ENCODE measurements around the gene KCNMB4.
"Not testable (repeated sequence)": the region's sequence is repeated elsewhere in the genome, so short reads cannot be mapped to it uniquely, and the experiment has no call there.

The KCNMB4 gene

GRCh38 chr12:70379846-70380245, 13.8 kb downstream of the KCNMB4 start:
- DNase-seq, result no peak

GRCh38 chr12:70383484-70383883, 17.4 kb downstream of the KCNMB4 start:
- no peak for DNase-seq

DNA sequence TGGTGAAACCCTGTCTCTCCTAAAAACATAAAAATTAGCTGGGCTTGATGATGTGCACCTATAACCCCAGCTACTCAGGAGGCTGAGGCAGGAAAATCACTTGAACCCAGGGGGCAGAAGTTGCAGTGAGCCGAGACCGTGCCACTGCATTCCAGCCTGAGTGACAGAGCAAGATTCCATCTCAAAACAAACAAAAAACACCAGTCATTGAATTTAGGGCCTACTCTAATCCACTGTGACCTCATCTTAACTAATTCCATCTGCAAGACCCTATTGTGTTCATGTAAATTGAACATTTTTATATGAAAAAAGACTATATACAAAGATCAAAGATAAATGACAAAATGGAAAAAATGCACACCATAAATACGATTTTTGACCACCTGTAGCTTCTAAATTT, 17.8 kb downstream of the KCNMB4 start:
- DNase-seq, result no peak

DNA sequence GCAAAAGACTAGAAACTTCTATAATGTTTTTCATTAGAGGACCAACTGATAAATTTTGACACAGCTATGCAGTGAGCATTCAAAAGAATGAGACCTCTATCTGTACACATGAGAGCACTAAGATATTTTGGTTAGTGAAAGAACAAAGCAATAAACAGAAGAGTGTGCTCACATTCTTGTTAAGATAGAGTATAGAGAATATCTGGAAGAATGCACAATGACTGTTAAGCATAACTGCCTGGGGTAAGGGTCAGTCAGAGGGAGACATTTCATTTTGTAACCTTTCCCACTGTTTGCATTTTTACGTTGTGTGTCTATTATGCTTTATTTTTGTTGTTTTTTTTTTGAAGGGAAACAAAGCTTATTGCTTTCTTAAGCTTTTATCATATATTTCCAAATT, 20.7 kb downstream of the KCNMB4 start:
- no peak for DNase-seq

- DNase-seq, result no peak
Measured at GRCh38 chr12:70389678-70390077, 23.6 kb downstream of the KCNMB4 start.

DNA sequence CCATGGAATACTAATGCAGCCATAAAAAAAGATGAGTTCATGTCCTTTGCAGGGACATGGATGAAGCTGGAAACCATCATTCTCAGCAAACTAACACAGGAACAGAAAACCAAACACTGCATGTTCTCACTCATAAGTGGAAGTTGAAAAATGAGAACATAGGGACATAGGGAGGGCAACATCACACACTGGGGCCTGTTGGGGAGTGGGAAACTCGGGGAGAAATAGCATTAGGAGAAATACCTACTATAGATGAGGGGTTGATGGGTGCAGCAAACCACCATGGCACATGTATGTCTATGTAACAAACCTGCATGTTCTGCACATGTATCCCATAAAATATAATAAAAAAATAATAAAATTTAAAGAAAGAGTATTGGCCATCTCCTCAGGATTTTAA, 26.5 kb downstream of the KCNMB4 start:
- DNase-seq, result not testable (repeated sequence)

GRCh38 chr12:70393787-70394499, 27.9 kb downstream of the KCNMB4 start:
- no peak for DNase-seq

- DNase-seq, result no peak
Measured at GRCh38 chr12:70398002-70398401, 31.9 kb downstream of the KCNMB4 start.

DNA sequence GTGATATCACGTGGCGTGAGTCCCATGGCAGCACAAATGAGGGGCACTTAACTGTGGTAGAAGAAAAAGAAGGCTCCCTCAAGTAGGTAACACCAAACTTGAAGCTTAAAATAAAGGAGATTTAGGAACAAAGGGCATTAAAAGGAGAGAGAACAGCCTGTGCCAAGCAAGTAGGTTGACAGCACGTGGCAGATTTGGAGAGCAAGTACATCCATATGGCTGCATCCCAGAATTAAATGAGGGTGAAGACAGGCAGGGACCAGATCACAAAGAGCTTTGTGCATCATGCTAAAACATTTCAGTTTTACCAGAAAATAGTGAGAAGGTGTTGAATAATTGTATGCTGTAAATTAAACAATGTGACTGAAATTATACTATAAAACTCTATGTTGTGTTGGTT, 32.8 kb downstream of the KCNMB4 start:
- DNase-seq, result no peak

- no peak for DNase-seq
Measured at GRCh38 chr12:70399311-70399710, 33.2 kb downstream of the KCNMB4 start.

GRCh38 chr12:70400124-70400523, 34.0 kb downstream of the KCNMB4 start:
- DNase-seq, result no peak

DNA sequence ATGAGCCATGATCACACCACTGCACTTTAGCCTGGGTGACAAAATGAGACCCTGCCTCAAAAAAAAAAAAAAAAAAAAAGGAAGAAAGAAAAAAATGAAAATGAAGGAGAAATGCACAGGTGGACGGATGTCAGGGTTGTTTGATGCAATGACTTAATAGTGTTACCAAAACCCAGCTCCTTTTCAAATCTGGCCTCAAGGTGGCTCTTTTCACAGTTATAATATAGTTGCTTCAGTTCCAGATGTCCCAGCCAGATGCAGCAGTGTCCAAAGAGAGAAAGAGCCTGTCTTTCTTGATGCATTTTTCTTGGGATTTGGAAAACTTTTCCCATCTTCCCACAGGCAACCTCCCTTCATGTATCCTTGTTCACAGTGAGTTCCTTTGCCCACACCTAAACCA, 36.5 kb downstream of the KCNMB4 start:
- DNase-seq, result no peak

DNA sequence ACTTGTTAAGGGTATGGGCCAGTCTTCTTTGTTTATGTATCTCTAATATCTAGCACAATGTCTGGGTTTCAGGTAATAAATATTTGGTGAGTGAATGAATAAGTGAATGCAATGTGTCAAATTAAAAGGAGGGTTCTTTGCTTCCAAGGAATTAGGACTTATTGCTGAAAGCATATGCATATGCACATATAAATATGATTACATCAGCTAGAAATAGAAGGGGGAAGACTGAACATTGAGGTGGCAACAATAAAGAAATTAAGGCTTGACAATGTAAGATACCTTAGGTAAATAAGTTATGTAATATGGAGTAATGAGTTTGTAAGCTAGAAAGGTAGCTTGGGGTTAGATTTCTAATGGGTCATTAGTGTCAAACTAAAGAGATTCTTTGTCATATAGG, 37.7 kb downstream of the KCNMB4 start:
- DNase-seq, result no peak

- no peak for DNase-seq
Measured at GRCh38 chr12:70408004-70408790, 42.1 kb downstream of the KCNMB4 start.

GRCh38 chr12:70415987-70416386, 49.9 kb downstream of the KCNMB4 start:
- no peak for DNase-seq

DNA sequence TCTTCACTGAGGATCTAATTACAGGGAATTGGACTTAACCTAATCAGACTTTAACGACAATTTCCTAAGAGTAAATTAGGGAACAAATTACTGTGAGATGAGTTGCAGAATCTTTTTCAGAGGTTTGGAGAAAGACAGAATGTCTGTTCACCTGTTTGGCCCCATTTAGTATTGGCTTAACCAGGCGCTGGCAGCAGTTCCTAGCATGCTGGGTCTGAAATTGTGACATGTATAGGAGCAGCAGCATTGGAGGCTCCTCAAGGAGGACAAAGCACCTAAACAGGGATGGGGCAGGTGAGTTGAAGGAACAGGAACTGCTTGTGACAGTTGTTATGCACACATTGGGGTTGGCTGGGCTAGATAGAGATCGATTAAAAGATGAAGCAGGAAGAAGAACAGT, 51.0 kb downstream of the KCNMB4 start:
- DNase-seq, result no peak

DNA sequence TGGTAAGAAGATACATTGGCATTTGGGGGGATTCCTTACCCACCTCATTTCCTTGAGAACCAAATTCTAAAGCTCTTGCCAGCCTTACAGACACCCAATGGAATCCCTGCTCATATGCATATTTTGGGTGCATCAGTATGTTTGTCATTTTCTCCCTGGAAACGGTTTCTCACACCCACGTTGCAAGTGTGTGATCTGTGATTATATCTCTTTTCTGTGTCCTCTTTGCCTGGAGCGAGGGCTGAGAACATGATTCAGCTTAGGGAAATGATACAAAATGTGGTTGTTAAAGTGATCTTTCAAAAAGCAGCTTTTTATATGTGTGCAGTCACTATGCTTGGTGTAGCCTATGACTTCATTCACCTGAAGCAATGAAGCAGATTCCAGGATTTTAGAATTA, 52.0 kb downstream of the KCNMB4 start:
- DNase-seq, result no peak

DNA sequence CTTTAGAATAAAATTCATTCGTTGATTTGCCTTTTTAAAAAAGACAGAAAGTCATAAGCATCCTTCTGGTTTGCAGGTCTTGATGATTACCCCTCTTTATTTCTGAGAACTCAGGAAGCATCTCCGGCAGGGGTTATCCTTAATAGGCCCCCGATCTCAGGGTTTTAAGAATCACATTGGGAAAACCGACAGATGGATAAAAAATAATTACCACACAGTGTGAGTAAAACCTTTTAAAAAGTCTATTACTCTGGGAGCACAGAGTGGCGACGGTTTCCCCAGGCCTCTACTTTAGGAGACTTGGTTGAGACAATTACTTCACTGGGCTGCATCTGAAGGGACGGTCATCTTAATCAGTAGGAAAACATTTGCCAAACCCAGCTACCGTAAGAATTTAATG, 56.5 kb downstream of the KCNMB4 start:
- no peak for DNase-seq

GRCh38 chr12:70426620-70427019, 60.5 kb downstream of the KCNMB4 start:
- no peak for DNase-seq

- DNase-seq, result no peak
Measured at GRCh38 chr12:70427611-70428010, 61.5 kb downstream of the KCNMB4 start.

- DNase-seq, result no peak
Measured at GRCh38 chr12:70430400-70430799, 64.3 kb downstream of the KCNMB4 start.

- DNase-seq, result no peak
Measured at GRCh38 chr12:70436836-70437235, 70.7 kb downstream of the KCNMB4 start.

GRCh38 chr12:70443062-70443673, 77.1 kb downstream of the KCNMB4 start:
- no peak for DNase-seq

DNA sequence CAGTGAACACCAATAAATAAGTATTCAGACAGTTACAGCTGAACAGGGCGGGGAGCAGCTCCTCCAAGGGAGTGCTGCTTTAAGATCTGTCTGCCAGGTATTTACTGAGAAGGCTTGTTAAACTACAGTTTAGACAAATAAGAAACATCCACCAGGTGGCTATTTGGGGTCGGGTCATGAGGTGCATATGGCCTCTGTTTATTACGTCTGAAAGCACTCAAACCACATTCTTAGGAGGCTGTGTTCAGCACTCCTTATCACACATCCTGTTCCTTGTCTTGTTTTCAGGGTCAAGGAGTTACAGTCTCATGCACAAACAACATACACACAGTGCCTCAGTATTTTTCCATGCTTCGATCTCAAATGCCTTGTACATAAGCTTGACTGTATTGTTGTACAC, 78.8 kb downstream of the KCNMB4 start:
- no peak for DNase-seq

All from NCI-H2029 treated with DMSO at 0.1 percent for 48 hours (cell line).